ENCODE measurements around the gene TMEM53.
A peak's percentile ranks its signal among the peaks of the same experiment; 100 is the strongest.

Gene TMEM53

GRCh38 chr1:44717653-44718052, 43.4 kb upstream of the TMEM53 start:
- peak overlapping the region in 6 of 11 experiments; percentile 1 to 32 (median 16); a peak in 6 of 22 replicates for H3K4me2 ChIP-seq
- no peak overlapping the region for H3K4me3 ChIP-seq
- H3K9ac ChIP-seq, result no peak overlapping the region
- no peak for TF ChIP-seq Cebpa-rat (IDR thresholded peaks at IDR 0.05)
- H3K9me3 ChIP-seq (replicated peaks in 1 of 11), result no peaks in the 10 kb centered on the region
- H3K27ac ChIP-seq, result no peak overlapping the region
- H3K36me3 ChIP-seq, result no peaks in the 10 kb centered on the region
- no peaks in the 10 kb centered on the region; a peak in 1 of 22 replicates for H4K20me1 ChIP-seq
- peaks cover 62 to 81% (median 71%) of the 10 kb centered on the region in 10 experiments for H3K4me1 ChIP-seq
- H3K27me3 ChIP-seq, result no peaks in the 10 kb centered on the region

GRCh38 chr1:44717156-44717555, 42.9 kb upstream of the TMEM53 start:
- no peaks in the 10 kb centered on the region for H3K9me3 ChIP-seq (replicated peaks in 1 of 11)
- H3K27me3 ChIP-seq, result no peaks in the 10 kb centered on the region
- H3K27ac ChIP-seq, result no peak overlapping the region
- H3K4me3 ChIP-seq, result no peak overlapping the region
- no peaks in the 10 kb centered on the region; a peak in 1 of 22 replicates for H4K20me1 ChIP-seq
- H3K4me2 ChIP-seq, result peak overlapping the region in 6 of 11 experiments; percentile 1 to 32 (median 16); a peak in 6 of 22 replicates
- TF ChIP-seq Cebpa-rat (IDR thresholded peaks at IDR 0.05), result no peak
- H3K9ac ChIP-seq, result no peak overlapping the region
- H3K4me1 ChIP-seq, result peaks cover 57 to 76% (median 66%) of the 10 kb centered on the region in 10 experiments
- H3K36me3 ChIP-seq, result no peaks in the 10 kb centered on the region

GRCh38 chr1:44714944-44715571, 40.8 kb upstream of the TMEM53 start:
- Histone ChIP-seq H3K4me1 (peaks cover 38 to 60% (median 55%) of the 10 kb centered on the region in 10 experiments), H3K36me3 (no peaks in the 10 kb centered on the region), H4K20me1 (no peaks in the 10 kb centered on the region; a peak in 1 of 22 replicates), H3K9ac (0 out of 22 replicates have a peak overlapping the region, but pooled peaks of 1 of the 11 experiments have one; percentile 1), H3K4me3 (no peak overlapping the region), H3K27me3 (no peaks in the 10 kb centered on the region), H3K4me2 (peak overlapping the region; percentile 5 to 70 (median 57); a peak in 20 of 22 replicates), H3K9me3 (replicated peaks in 1 of 11) (no peaks in the 10 kb centered on the region), H3K27ac (peak overlapping the region in 5 of 11 experiments; percentile 11 to 34 (median 25); a peak in 3 of 22 replicates)
- TF ChIP-seq Cebpa-rat (IDR thresholded peaks at IDR 0.05), result no peak

- Histone ChIP-seq H3K27ac (peak overlapping the region in 4 of 11 experiments; percentile 17 to 34 (median 25); a peak in 3 of 22 replicates), H4K20me1 (no peaks in the 10 kb centered on the region; a peak in 1 of 22 replicates), H3K36me3 (no peaks in the 10 kb centered on the region), H3K9me3 (replicated peaks in 1 of 11) (no peaks in the 10 kb centered on the region), H3K9ac (0 out of 22 replicates have a peak overlapping the region, but pooled peaks of 1 of the 11 experiments have one; percentile 1), H3K4me2 (peak overlapping the region; percentile 5 to 70 (median 54); a peak in 15 of 22 replicates), H3K4me3 (no peak overlapping the region), H3K4me1 (peaks cover 33 to 56% (median 50%) of the 10 kb centered on the region in 10 experiments), H3K27me3 (no peaks in the 10 kb centered on the region)
- no peak for TF ChIP-seq Cebpa-rat (IDR thresholded peaks at IDR 0.05)
Observed at GRCh38 chr1:44714532-44714931, 40.3 kb upstream of the TMEM53 start.

- peaks cover 28 to 47% (median 42%) of the 10 kb centered on the region in 10 experiments for H3K4me1 ChIP-seq
- H3K4me3 ChIP-seq, result no peak overlapping the region
- H3K27me3 ChIP-seq, result no peaks in the 10 kb centered on the region
- H3K9ac ChIP-seq, result peak overlapping the region in 4 of 11 experiments; percentile 2 to 44 (median 35); a peak in 4 of 22 replicates
- H3K4me2 ChIP-seq, result peak overlapping the region; percentile 29 to 65 (median 56); a peak in 21 of 22 replicates
- no peaks in the 10 kb centered on the region for H3K9me3 ChIP-seq (replicated peaks in 1 of 11)
- TF ChIP-seq Cebpa-rat (IDR thresholded peaks at IDR 0.05), result no peak
- no peak overlapping the region for H3K27ac ChIP-seq
- H3K36me3 ChIP-seq, result no peaks in the 10 kb centered on the region
- no peaks in the 10 kb centered on the region for H4K20me1 ChIP-seq
Observed at GRCh38 chr1:44713321-44713781, 39.1 kb upstream of the TMEM53 start.

- Histone ChIP-seq H3K4me1 (peaks cover 5 to 17% (median 13%) of the 10 kb centered on the region in 10 experiments), H3K27ac (no peak overlapping the region), H3K4me3 (no peak overlapping the region), H3K27me3 (no peaks in the 10 kb centered on the region), H3K9ac (peak overlapping the region in 2 of 11 experiments; percentile 25 to 55; a peak in 3 of 22 replicates), H3K4me2 (peak overlapping the region; percentile 31 to 80 (median 58); a peak in 19 of 22 replicates), H3K9me3 (replicated peaks in 1 of 11) (no peaks in the 10 kb centered on the region), H4K20me1 (peaks cover 0 to 6% (median 0%) of the 10 kb centered on the region in 11 experiments; a peak in 2 of 22 replicates), H3K36me3 (no peaks in the 10 kb centered on the region)
- TF ChIP-seq Cebpa-rat (IDR thresholded peaks at IDR 0.05), result no peak
Observed at GRCh38 chr1:44707959-44708831, 33.9 kb upstream of the TMEM53 start.

- Histone ChIP-seq H3K27me3 (no peaks in the 10 kb centered on the region), H4K20me1 (peaks cover 0 to 6% (median 0%) of the 10 kb centered on the region in 11 experiments; a peak in 2 of 22 replicates), H3K36me3 (no peaks in the 10 kb centered on the region), H3K9ac (no peak overlapping the region), H3K27ac (no peak overlapping the region), H3K4me1 (peaks cover 0 to 13% (median 8%) of the 10 kb centered on the region in 10 experiments; a peak in 16 of 20 replicates), H3K9me3 (replicated peaks in 1 of 11) (no peaks in the 10 kb centered on the region), H3K4me2 (peak overlapping the region in 2 of 11 experiments; percentile 58 to 80; a peak in 2 of 22 replicates), H3K4me3 (no peak overlapping the region)
- no peak for TF ChIP-seq Cebpa-rat (IDR thresholded peaks at IDR 0.05)
Observed at GRCh38 chr1:44707112-44707881, 33.0 kb upstream of the TMEM53 start.

- H3K27me3 ChIP-seq, result peaks cover 0 to 5% (median 0%) of the 10 kb centered on the region in 11 experiments; a peak in 2 of 22 replicates
- no peaks in the 10 kb centered on the region for H3K9me3 ChIP-seq (replicated peaks in 1 of 11)
- no peak overlapping the region for H3K27ac ChIP-seq
- H3K4me2 ChIP-seq, result no peak overlapping the region
- no peak overlapping the region for H3K9ac ChIP-seq
- peaks cover 0 to 13% (median 8%) of the 10 kb centered on the region in 10 experiments; a peak in 16 of 20 replicates for H3K4me1 ChIP-seq
- peaks cover 0 to 6% (median 0%) of the 10 kb centered on the region in 11 experiments; a peak in 2 of 22 replicates for H4K20me1 ChIP-seq
- H3K36me3 ChIP-seq, result no peaks in the 10 kb centered on the region
- no peak overlapping the region for H3K4me3 ChIP-seq
- no peak for TF ChIP-seq Cebpa-rat (IDR thresholded peaks at IDR 0.05)
Observed at GRCh38 chr1:44705938-44706337, 31.7 kb upstream of the TMEM53 start.
